GM21390 (cell line): ENCODE data around the gene CEBPA.

ENCODE experiments used
- ATAC-seq: cut with Tn5 transposase; IDR thresholded peaks from one replicate; pipeline ENCODE4 v1.9.1; 2021; ENCODE audit not compliant: unreplicated experiment

Gene CEBPA

DNA sequence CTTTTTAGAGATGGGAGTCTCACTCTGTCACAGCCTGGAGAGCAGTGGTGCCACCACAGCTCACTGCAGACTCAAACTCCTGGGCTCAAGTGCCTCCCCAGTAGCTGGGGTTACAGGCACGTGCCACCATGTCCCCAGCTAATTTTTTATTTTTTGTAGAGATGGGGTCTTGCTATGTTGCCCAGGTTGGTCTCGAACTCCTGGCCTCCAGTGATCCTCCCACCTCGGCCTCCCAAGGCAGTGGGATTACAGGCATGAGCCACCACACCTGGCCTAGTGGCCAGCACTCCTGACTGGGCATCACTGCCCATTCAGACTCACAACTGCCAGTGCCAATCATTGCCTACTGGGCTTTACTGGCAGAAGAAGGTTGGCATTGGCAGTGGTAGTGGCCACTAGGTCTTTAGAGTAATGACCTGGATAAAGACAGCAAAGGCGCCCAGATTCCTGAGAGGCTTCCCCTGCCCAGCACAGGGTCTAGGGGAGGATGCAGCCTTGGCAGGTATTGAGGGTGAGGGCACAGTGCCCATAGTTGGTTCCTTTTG lies 49.8 kb downstream of the CEBPA start:
- no peak for ATAC-seq

DNA sequence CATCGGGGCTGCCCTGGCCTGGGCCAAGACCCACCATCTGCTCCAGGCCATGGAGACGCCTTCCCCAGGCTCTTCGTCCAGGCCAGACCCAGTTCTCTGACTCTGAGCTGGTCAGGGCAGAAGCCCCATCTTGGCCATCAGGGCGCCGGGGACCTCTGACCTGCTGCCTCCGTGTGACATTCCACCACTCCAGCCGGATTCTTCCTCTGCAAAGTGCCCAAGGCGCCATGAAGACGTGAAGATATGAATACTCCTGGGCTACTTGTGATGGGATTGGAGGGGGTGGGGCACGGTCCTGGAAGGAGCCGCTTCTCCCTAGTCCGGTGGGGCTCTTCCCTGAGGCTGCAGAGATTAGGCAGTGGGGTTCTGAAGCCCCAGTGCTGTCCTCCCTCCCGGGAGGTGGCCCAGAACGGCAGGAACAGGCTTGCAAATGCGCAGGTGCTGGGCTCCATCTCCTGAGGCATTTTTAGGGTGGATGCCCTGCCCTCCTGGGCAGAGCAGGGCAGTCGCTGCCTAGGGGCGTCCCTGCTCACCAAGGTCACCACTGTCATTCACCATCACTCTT lies 50.7 kb downstream of the CEBPA start:
- ATAC-seq = no peak

DNA sequence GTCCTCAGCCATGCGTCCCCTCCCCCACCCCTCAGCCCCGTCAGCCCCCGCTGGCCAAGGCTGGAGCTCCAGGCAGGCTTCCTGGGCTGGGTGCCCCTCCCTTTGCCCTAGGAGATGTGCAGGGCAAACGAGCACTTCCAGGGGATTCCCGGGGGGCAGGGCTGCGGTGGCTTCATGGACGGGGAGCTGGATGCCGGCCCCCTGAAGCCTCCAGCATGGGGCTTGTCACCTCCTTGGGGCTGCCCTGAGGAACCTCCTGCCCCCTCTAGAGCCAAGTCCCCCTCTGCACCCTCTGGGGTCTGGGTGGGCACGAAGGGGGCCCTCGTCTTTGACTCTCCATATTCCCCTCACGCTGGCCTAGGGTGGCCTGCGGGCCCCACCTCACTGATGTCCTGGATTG lies 51.3 kb downstream of the CEBPA start:
- no peak for ATAC-seq

DNA sequence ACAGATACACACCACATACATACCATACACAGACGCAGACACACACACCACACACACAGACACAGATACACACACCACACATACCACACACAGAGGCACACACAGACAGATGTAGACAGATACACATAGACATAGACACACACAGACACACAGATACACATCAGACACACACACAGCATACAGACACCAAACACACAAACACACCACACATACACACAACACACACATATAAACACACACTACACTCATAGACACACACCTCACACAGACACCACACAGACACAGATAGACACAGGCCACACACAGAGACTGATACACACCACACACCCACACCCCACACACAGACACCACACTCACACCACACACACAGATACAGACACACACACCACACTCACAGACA lies 51.8 kb downstream of the CEBPA start:
- no peak for ATAC-seq
